BLaER1 treated with 17β-estradiol and CSF1 and Interleukin-3, amounts not matched to agents 10 nM and 100 nM (cell line): ENCODE data around the gene KPNB1.

Experiments used
- H3K27ac ChIP-seq, 11 experiments: shearing (Covaris generic); formaldehyde crosslinking; 2 replicates each; pipeline ENCODE4 v1.8.1; 2022
- H3K27me3 ChIP-seq, 11 experiments: shearing (Covaris generic); formaldehyde crosslinking; 2 replicates each; pipeline ENCODE4 v1.8.1; 2022
- H3K36me3 ChIP-seq, 11 experiments: shearing (Covaris generic); formaldehyde crosslinking; 2 replicates each; pipeline ENCODE4 v1.8.1; 2022
- H3K4me1 ChIP-seq, 10 experiments: shearing (Covaris generic); formaldehyde crosslinking; 2 replicates each; pipeline ENCODE4 v1.8.1; 2022
- H3K4me2 ChIP-seq, 11 experiments: shearing (Covaris generic); formaldehyde crosslinking; 2 replicates each; pipeline ENCODE4 v1.8.1; 2022
- H3K4me3 ChIP-seq, 10 experiments: shearing (Covaris generic); formaldehyde crosslinking; 2 replicates each; pipeline ENCODE4 v1.8.1; 2022
- H3K9ac ChIP-seq, 11 experiments: shearing (Covaris generic); formaldehyde crosslinking; 2 replicates each; pipeline ENCODE4 v1.8.1; 2022
- H3K9me3 ChIP-seq, 11 experiments: shearing (Covaris generic); formaldehyde crosslinking; replicated peaks in 1 of 11; 2 replicates each; pipeline ENCODE4 v1.8.1; 2022
- H4K20me1 ChIP-seq, 11 experiments: shearing (Covaris generic); formaldehyde crosslinking; 2 replicates each; pipeline ENCODE4 v1.8.1; 2022
- Cebpa-rat ChIP-seq, 11 experiments: shearing (Covaris generic); IDR thresholded peaks; 2 replicates each; pipeline ENCODE4 v1.8.1; 2022

KPNB1 gene

DNA sequence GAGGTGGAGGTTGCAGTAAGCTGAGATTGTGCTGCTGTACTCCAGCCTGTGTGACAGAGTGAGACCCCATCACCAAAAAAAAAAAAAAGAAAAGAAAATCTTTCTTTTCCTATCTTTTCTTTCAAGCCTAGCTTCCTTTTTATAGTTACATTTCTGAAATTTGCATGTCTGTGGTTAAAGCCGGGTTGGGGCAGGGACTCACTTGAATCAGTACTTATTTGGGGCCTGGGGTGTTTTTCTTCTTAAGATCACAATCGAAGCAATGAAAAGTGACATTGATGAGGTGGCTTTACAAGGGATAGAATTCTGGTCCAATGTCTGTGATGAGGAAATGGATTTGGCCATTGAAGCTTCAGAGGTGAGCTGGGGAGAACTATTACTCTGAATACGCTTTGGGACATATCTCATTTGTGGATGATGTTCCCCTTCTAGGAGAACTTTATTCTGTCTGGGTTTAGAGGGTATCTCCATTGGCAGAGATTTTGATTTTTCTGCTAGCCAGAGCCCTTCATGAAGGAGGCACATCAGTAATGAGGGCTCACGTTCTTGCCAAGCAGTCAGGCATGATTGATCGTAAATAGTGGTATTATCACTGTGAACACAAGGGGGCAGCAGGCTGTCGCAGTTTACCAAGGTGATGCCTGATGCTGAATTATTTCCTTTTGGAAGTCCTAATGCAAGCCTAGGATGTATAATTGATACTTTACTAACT is 14.3 kb downstream of the KPNB1 start:
- peak overlapping the region in 10 of 11 experiments; percentile 18 to 50 (median 36); a peak in 14 of 22 replicates for H3K4me2 ChIP-seq
- no peaks in the 10 kb centered on the region for H3K9me3 ChIP-seq
- H3K9ac ChIP-seq: peak overlapping the region in 6 of 11 experiments; percentile 1 to 34 (median 26); a peak in 8 of 22 replicates
- H4K20me1 ChIP-seq: peaks cover 89 to 99% (median 97%) of the 10 kb centered on the region in 11 experiments; a peak in 21 of 22 replicates
- no peak for TF ChIP-seq Cebpa-rat (IDR thresholded peaks at IDR 0.05)
- H3K4me3 ChIP-seq: no peak overlapping the region
- H3K27me3 ChIP-seq: no peaks in the 10 kb centered on the region
- peaks cover 31 to 59% (median 38%) of the 10 kb centered on the region in 10 experiments for H3K4me1 ChIP-seq
- H3K27ac ChIP-seq: peak overlapping the region in 3 of 11 experiments; percentile 0 to 37 (median 0); a peak in 3 of 22 replicates
- peaks cover 89 to 100% (median 96%) of the 10 kb centered on the region in 11 experiments for H3K36me3 ChIP-seq

DNA sequence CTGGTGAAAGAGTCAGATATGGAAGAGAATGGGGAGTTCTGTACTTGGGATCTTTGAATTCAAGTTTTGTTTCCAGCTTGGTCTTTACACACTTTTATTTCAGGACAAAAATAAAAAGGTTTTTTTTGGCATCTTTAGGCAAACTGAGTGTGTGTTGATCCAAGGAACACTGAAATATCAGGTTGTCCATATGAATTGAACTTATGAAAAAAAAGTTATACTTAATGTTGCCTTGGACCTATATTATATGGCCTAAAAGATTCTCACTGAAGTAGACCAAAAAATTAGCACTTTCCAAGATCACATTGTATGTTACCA is 14.9 kb downstream of the KPNB1 start:
- peaks cover 89 to 100% (median 96%) of the 10 kb centered on the region in 11 experiments for H3K36me3 ChIP-seq

DNA sequence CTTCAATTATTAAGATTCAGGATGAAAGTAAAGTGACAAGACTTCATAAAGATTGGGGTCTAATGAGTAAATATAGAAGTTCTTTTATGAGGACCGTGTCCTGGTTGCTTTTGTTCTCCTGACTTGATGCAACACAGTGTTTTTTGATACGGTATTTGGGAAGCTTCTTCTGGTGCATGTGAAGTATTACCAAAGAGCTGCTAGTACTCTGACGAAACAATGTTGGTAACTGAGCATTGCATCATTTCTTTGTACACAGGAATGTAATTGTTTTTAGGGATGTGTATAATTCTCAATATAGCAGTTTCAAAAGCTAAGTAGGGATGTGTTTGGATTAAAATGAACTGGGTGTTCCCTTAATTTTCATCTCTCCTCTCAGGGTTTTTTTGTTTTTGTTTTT is 15.9 kb downstream of the KPNB1 start:
- peak in 1 of 11 experiments; percentile 42; a peak in 2 of 22 replicates for TF ChIP-seq Cebpa-rat (IDR thresholded peaks at IDR 0.05)
- Histone ChIP-seq H3K4me3 (no peak overlapping the region), H3K9ac (peak overlapping the region in 1 of 11 experiments; percentile 22; a peak in 4 of 22 replicates), H3K4me1 (peaks cover 15 to 60% (median 35%) of the 10 kb centered on the region in 10 experiments), H3K27me3 (no peaks in the 10 kb centered on the region), H4K20me1 (peaks cover 89 to 99% (median 97%) of the 10 kb centered on the region in 11 experiments), H3K9me3 (no peaks in the 10 kb centered on the region), H3K4me2 (no peak overlapping the region), H3K36me3 (peaks cover 94 to 100% (median 98%) of the 10 kb centered on the region in 11 experiments), H3K27ac (peak overlapping the region in 5 of 11 experiments; percentile 0 to 50 (median 33); a peak in 9 of 22 replicates)

More for the DNA sequence above, 14.9 kb downstream of the KPNB1 start:
- H3K4me1 ChIP-seq: peaks cover 26 to 59% (median 37%) of the 10 kb centered on the region in 10 experiments
- no peak overlapping the region for H3K4me2 ChIP-seq
- peaks cover 90 to 99% (median 97%) of the 10 kb centered on the region in 11 experiments for H4K20me1 ChIP-seq
- H3K4me3 ChIP-seq: no peak overlapping the region
- no peaks in the 10 kb centered on the region for H3K27me3 ChIP-seq
- no peak for TF ChIP-seq Cebpa-rat (IDR thresholded peaks at IDR 0.05)
- H3K9me3 ChIP-seq: no peaks in the 10 kb centered on the region
- H3K9ac ChIP-seq: no peak overlapping the region
- 0 out of 22 replicates have a peak overlapping the region, but pooled peaks of 2 of the 11 experiments have one; percentile 11 to 50 for H3K27ac ChIP-seq

DNA sequence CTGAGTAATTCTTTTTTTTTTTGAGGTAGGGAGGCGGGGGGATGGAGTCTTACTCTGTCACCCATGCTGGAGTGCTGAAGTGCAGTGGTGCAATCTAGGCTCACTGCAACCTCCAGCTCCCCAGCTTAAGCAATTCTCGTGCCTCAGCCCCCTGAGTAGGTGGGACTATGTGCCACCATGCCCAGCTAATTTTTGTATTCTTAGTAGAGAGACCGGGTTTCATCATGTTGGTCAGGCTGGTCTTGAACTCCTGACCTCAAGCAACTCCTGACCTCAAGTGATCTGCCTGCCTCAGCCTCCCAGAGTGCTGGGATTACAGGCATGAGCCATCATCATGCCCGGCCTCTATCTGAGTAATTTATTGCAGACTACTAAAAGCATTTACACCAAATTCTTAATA is 19.4 kb downstream of the KPNB1 start:
- no peak for TF ChIP-seq Cebpa-rat (IDR thresholded peaks at IDR 0.05)
- H3K4me1 ChIP-seq: peaks cover 1 to 47% (median 21%) of the 10 kb centered on the region in 10 experiments; a peak in 18 of 20 replicates

DNA sequence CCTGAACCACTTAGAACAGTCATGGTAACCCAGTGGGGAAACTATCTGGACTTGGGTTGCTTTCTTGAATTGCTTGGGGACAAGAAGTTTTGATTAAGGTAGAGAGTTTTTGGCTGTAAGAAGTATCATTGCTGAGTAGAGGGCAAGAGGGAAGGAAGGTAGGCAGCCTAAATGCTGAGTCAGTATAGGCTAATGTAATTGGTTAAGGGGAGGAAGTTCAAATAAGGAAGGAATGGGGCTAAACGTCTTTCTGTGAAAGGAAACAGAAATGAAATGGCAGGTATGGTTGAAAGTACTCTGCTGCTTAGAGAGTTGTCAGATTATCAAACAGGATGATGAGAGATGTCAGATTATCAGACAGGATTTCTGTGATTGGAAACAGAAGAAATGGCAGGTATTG is 20.3 kb downstream of the KPNB1 start:
- H3K27ac ChIP-seq: peak overlapping the region in 6 of 11 experiments; percentile 1 to 55 (median 30); a peak in 6 of 22 replicates
- no peaks in the 10 kb centered on the region for H3K27me3 ChIP-seq
- H3K9me3 ChIP-seq: no peaks in the 10 kb centered on the region
- peak overlapping the region in 2 of 11 experiments; percentile 6 to 20; a peak in 1 of 22 replicates for H3K9ac ChIP-seq
- H3K36me3 ChIP-seq: peaks cover 97 to 100% (median 98%) of the 10 kb centered on the region in 11 experiments
- peaks cover 74 to 98% (median 97%) of the 10 kb centered on the region in 11 experiments for H4K20me1 ChIP-seq
- no peak for TF ChIP-seq Cebpa-rat (IDR thresholded peaks at IDR 0.05)
- peak overlapping the region in 6 of 11 experiments; percentile 2 to 67 (median 51); a peak in 11 of 22 replicates for H3K4me2 ChIP-seq
- H3K4me1 ChIP-seq: peaks cover 0 to 38% (median 16%) of the 10 kb centered on the region in 10 experiments; a peak in 13 of 20 replicates
- no peak overlapping the region for H3K4me3 ChIP-seq

More for the DNA sequence above, 19.4 kb downstream of the KPNB1 start:
- no peaks in the 10 kb centered on the region for H3K9me3 ChIP-seq
- 0 out of 22 replicates have a peak overlapping the region, but pooled peaks of 1 of the 11 experiments have one; percentile 6 for H3K9ac ChIP-seq
- no peak overlapping the region for H3K27ac ChIP-seq
- peaks cover 94 to 100% (median 98%) of the 10 kb centered on the region in 11 experiments for H3K36me3 ChIP-seq
- H3K27me3 ChIP-seq: no peaks in the 10 kb centered on the region
- peaks cover 74 to 98% (median 97%) of the 10 kb centered on the region in 11 experiments for H4K20me1 ChIP-seq
- no peak overlapping the region for H3K4me3 ChIP-seq
- peak overlapping the region in 4 of 11 experiments; percentile 22 to 67 (median 50); a peak in 6 of 22 replicates for H3K4me2 ChIP-seq

DNA sequence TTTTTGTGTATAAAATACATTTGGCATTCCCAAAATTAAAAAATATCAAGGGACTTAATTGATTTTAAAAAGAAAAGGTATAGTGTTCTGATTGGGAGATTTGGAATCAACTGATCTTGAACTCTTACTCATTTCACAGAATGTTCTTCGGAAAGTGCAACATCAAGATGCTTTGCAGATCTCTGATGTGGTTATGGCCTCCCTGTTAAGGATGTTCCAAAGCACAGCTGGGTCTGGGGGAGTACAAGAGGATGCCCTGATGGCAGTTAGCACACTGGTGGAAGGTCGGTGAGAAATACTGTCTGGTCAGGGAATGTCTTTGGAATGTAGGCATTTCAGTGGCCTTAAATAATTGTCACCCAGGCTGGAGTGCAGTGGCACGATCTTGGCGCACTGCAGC is 24.8 kb downstream of the KPNB1 start:
- peaks cover 8 to 28% (median 15%) of the 10 kb centered on the region in 10 experiments; a peak in 19 of 20 replicates for H3K4me1 ChIP-seq
- H3K9me3 ChIP-seq: no peaks in the 10 kb centered on the region
- peaks cover 100% of the 10 kb centered on the region in 11 experiments for H3K36me3 ChIP-seq
- peaks cover 77 to 100% (median 98%) of the 10 kb centered on the region in 11 experiments for H4K20me1 ChIP-seq
- no peak for TF ChIP-seq Cebpa-rat (IDR thresholded peaks at IDR 0.05)
- no peaks in the 10 kb centered on the region for H3K27me3 ChIP-seq
- no peak overlapping the region for H3K9ac ChIP-seq
- H3K4me2 ChIP-seq: no peak overlapping the region
- H3K27ac ChIP-seq: no peak overlapping the region
- no peak overlapping the region for H3K4me3 ChIP-seq

DNA sequence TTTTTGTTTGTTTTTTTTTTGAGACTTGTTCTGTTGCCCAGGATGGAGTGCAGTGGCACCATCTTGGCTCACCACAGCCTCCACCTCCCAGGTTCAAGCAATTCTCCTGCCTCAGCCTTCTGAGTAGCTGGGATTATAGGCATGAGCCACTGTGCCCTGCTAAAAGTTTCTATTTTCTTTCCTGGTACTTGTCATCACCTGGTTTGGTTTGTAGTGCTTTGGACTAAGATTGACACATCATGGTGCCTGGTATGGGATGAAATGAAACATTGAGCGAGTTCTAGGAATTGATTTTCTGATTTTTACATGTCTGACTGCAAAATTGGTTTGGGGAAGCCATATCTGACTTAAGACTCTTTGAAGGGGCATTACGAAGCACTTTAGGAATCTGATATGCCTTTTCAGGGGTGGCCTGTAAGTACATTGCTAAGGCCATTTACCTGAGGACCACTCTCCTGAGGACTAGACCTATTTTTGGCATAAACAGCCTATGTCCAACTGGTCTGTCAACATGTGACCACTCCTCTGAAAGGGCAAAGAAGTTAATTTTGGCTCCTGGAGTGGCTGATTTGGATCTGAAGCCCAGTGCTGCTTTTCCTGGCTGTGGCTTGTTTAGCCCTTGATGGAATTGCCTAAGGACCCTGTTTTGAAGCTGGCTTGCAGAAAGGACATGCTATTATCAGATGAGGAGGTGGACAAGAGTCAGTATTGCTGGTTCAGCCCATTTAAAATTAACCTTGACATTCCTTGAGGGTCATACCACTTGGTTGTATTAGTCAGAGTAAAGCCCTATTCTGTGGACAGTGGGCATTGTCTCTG is 25.9 kb downstream of the KPNB1 start:
- H4K20me1 ChIP-seq: peaks cover 76 to 100% (median 98%) of the 10 kb centered on the region in 11 experiments; a peak in 21 of 22 replicates
- no peak overlapping the region for H3K4me2 ChIP-seq
- H3K36me3 ChIP-seq: peaks cover 100% of the 10 kb centered on the region in 11 experiments
- no peak overlapping the region for H3K4me3 ChIP-seq
- peaks cover 0 to 29% (median 25%) of the 10 kb centered on the region in 10 experiments; a peak in 18 of 20 replicates for H3K4me1 ChIP-seq
- no peak overlapping the region for H3K27ac ChIP-seq
- H3K9me3 ChIP-seq: no peaks in the 10 kb centered on the region
- no peak overlapping the region for H3K9ac ChIP-seq
- no peaks in the 10 kb centered on the region for H3K27me3 ChIP-seq
- TF ChIP-seq Cebpa-rat (IDR thresholded peaks at IDR 0.05): no peak

DNA sequence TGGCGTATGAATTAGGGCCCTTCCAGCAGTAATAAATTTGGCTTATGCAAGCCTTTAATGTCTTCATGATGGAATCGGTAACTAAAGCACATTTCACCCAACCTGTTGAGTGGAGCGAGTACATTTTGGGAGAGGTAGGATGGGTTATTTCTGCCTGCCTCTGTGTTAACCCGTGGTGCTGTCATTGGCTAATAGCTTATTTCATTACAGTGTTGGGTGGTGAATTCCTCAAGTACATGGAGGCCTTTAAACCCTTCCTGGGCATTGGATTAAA is 26.4 kb downstream of the KPNB1 start:
- Histone ChIP-seq H3K36me3 (peaks cover 100% of the 10 kb centered on the region in 11 experiments), H3K27me3 (no peaks in the 10 kb centered on the region), H3K27ac (no peak overlapping the region), H3K4me1 (peaks cover 0 to 35% (median 31%) of the 10 kb centered on the region in 10 experiments; a peak in 18 of 20 replicates), H3K9ac (no peak overlapping the region), H4K20me1 (peaks cover 73 to 100% (median 98%) of the 10 kb centered on the region in 11 experiments; a peak in 21 of 22 replicates), H3K4me3 (no peak overlapping the region), H3K4me2 (no peak overlapping the region), H3K9me3 (no peaks in the 10 kb centered on the region)
- no peak for TF ChIP-seq Cebpa-rat (IDR thresholded peaks at IDR 0.05)
